Measurements from ENCODE around the gene CCL11.

The CCL11 gene

DNA sequence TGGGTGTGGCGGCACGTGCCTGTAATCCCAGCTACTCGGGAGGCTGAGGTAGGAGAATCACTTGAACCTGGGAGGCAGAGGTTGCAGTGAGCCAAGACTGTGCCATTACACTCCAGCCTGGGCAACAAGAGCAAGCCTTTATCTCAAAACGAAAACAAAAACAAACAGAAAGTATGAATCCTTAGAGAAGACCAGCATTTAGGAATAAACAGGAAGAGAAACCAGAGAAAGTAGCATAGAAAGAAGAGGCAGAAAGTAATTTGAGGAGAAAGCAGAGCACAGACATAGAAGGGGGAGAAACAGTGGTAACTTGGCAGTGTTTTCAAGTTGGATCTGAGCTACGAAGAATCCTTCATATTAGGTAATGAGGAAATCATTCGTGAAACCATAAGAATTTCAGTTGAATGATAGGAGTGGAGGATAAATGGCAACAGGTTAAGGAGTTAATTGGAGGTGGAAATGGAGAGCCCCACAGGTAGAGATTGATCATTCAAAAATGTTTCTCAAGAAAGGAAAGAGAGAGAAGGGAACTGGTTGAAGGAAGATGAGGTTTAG, 40.1 kb upstream of the CCL11 start:
- H3K27ac ChIP-seq = no peak overlapping the region
- no peak for TF ChIP-seq ZFX (IDR thresholded peaks at IDR 0.05; ENCODE audit: borderline replicate concordance)
- TF ChIP-seq, protein P1, sequence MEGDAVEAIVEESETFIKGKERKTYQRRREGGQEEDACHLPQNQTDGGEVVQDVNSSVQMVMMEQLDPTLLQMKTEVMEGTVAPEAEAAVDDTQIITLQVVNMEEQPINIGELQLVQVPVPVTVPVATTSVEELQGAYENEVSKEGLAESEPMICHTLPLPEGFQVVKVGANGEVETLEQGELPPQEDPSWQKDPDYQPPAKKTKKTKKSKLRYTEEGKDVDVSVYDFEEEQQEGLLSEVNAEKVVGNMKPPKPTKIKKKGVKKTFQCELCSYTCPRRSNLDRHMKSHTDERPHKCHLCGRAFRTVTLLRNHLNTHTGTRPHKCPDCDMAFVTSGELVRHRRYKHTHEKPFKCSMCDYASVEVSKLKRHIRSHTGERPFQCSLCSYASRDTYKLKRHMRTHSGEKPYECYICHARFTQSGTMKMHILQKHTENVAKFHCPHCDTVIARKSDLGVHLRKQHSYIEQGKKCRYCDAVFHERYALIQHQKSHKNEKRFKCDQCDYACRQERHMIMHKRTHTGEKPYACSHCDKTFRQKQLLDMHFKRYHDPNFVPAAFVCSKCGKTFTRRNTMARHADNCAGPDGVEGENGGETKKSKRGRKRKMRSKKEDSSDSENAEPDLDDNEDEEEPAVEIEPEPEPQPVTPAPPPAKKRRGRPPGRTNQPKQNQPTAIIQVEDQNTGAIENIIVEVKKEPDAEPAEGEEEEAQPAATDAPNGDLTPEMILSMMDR (IDR thresholded peaks at IDR 0.05) = no peak

DNA sequence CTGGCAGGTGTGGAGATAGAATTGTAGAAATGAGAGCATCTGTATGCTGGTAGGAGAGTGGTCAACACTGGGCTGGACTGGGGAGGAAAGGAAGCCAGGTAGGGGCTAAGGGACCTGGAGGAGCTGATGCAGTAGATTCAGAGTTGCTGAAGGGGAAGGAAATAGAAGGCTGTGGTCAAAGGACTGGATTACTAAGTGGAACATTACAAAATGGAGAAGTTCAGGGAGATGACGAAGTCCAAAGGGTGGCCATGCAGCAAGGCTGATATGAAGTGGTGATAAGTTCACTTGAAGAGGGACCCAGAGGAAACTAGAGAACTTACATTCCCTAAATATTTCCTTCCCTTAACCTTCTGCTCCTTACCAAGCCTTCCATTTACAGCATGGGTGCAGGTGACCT, 39.1 kb upstream of the CCL11 start:
- TF ChIP-seq, protein P1 (IDR thresholded peaks at IDR 0.05) = no peak
- TF ChIP-seq ZFX (IDR thresholded peaks at IDR 0.05; ENCODE audit: borderline replicate concordance) = no peak
- no peak overlapping the region for H3K27ac ChIP-seq

DNA sequence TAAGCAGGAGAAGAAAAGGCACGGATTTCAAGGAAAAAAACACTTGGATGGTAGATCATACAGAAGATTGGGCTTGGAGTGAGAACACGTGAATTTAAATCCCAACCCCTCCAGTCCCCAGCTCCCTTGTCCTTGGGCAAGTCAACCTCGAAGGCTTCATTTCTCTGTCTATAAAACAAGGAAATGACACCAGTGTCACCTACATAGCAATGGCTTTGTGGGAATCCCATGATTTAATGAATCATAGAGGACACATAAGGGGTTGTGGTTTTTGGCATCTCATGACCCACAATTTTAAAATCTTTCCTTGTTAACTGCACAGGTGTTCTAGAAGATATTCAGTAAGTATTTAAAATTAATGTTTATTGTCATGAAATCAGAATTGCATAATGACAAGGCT, 38.7 kb upstream of the CCL11 start:
- TF ChIP-seq, protein P1 (IDR thresholded peaks at IDR 0.05) = no peak
- no peak for TF ChIP-seq ZFX (IDR thresholded peaks at IDR 0.05; ENCODE audit: borderline replicate concordance)
- no peak overlapping the region for H3K27ac ChIP-seq

DNA sequence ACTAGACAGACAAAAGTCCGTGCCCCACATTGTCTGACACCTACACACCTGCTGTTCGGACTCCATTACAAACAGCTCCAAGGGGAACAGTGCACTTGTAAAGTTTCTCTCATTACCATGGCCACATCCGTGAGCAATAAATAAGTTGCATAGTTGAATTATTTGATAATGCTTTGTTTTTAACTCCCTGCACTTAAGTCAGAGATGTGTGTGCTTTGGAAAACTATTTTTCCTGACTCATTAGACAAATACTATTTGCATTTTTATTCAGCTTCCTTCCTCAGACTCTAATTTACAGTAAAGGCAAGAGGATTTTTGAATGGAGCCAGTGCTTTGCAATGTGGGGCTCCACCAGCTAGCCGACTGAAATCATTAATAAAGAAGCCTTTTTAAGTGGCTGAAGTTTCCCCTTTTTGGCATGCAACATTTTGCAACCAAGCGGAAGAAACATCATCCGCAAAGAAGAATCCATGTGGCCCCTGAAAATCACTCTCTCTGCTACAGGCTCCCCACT, 37.0 kb upstream of the CCL11 start:
- no peak overlapping the region for H3K27ac ChIP-seq
- TF ChIP-seq, protein P1 (IDR thresholded peaks at IDR 0.05) = no peak
- no peak for TF ChIP-seq ZFX (IDR thresholded peaks at IDR 0.05; ENCODE audit: borderline replicate concordance)

DNA sequence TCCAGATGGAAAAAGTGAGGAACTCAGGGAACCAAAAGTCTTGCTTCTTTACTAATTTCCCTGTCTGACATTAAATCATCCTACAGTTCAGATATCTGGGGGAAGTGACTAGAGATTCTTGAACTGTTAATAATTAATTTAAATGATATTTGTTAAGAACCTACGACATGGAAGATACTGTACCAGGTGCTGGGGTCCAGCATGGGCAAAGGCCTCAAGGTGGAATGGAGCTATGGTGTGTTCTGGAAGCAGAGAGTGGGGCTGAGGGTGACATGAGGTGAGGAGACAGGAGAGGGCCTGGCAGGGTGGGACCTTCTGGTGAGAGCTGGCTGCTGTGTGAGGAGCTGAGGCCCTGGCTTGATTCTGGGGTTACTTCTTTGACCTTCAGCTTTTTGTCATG, 36.5 kb upstream of the CCL11 start:
- no peak overlapping the region for H3K27ac ChIP-seq
- TF ChIP-seq, protein P1 (IDR thresholded peaks at IDR 0.05) = no peak
- no peak for TF ChIP-seq ZFX (IDR thresholded peaks at IDR 0.05; ENCODE audit: borderline replicate concordance)

DNA sequence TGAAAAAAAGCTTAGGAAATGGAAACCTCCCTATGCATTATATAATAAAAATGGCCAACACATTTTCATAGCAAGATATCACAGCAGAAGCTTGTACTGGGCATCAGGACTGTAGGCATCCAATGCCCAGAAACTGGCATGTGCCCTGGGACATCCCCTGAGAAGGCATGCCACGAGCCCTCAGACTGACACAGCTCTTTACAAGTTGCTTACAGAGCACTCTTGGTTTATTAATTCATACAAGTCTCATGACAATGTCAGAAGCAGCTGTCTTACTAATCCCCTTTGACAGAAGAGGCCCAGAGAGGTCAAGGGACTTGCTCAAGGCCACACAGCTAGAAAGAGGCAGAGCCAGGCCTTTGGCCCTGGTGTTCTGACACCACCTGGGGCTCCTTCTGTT, 36.1 kb upstream of the CCL11 start:
- TF ChIP-seq, protein P1 (IDR thresholded peaks at IDR 0.05) = no peak
- no peak overlapping the region for H3K27ac ChIP-seq

DNA sequence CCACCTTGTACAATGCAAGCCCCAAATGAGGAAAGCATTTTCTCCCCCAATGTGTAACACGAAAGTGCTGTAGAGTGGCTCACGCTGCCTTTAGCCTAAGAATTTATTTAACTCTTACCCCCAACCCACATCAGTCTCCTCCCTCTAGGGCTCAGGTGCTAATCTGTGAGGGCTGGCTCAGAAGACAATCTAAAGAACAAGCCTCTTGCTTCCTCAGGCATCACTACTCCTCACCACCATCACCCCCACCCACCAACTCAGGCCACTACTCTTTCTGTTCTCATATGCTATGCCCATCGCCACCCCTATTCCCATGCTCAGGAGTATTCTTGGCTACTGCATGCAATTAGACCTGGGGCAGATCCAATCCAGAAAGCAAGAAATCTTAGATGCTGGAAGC, 34.4 kb upstream of the CCL11 start:
- H3K27ac ChIP-seq = no peak overlapping the region
- TF ChIP-seq, protein P1 (IDR thresholded peaks at IDR 0.05) = no peak
- TF ChIP-seq ZFX (IDR thresholded peaks at IDR 0.05; ENCODE audit: borderline replicate concordance) = no peak
